ENCODE data around the gene PDX1. TPM values are rescaled to one million over a fixed set of nuclear protein-coding genes. Genes with fewer than 3 reads are reported as not detected.

PDX1 gene
- total RNA-seq, 1 experiment from 2014 or later: 0.35 TPM

- TF ChIP-seq, protein P1, sequence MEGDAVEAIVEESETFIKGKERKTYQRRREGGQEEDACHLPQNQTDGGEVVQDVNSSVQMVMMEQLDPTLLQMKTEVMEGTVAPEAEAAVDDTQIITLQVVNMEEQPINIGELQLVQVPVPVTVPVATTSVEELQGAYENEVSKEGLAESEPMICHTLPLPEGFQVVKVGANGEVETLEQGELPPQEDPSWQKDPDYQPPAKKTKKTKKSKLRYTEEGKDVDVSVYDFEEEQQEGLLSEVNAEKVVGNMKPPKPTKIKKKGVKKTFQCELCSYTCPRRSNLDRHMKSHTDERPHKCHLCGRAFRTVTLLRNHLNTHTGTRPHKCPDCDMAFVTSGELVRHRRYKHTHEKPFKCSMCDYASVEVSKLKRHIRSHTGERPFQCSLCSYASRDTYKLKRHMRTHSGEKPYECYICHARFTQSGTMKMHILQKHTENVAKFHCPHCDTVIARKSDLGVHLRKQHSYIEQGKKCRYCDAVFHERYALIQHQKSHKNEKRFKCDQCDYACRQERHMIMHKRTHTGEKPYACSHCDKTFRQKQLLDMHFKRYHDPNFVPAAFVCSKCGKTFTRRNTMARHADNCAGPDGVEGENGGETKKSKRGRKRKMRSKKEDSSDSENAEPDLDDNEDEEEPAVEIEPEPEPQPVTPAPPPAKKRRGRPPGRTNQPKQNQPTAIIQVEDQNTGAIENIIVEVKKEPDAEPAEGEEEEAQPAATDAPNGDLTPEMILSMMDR (IDR thresholded peaks at IDR 0.05; ENCODE audit: unreplicated experiment): no peak
- Mint-ChIP-seq H3K4me3 (ENCODE audit: unreplicated experiment) (no peak overlapping the region), H3K36me3 (ENCODE audit: insufficient read depth, unreplicated experiment) (no peaks in the 10 kb centered on the region), H3K27ac (ENCODE audit: low read depth, unreplicated experiment) (no peak overlapping the region), H3K4me1 (ENCODE audit: insufficient read depth, unreplicated experiment) (no peaks in the 10 kb centered on the region), H3K27me3 (ENCODE audit: insufficient read depth, unreplicated experiment) (peaks cover 68% of the 10 kb centered on the region), H3K9me3 (ENCODE audit: unreplicated experiment) (no peaks in the 10 kb centered on the region)
- intact Hi-C loops (cut with micrococcal nuclease): no loop called here
- DNase-seq (ENCODE audit: unreplicated experiment): no peak
- CTCF ChIA-PET: interaction anchor here (0.5 to 1.7 kb wide), 6 partner anchors 11 to 610 kb away, joined by 3 to 8 read pairs (median 4); no protein-coding TSS in a partner anchor
- BruUV-seq (replicated peaks): no TSS peak
- POLR2A ChIA-PET: no interaction called here
Measured at GRCh38 chr13:27971776-27972477, 52.1 kb downstream of the PDX1 start.

GRCh38 chr13:27972478-27972820 lies 52.6 kb downstream of the PDX1 start:
- TF ChIP-seq, protein P1 (IDR thresholded peaks at IDR 0.05; ENCODE audit: unreplicated experiment): no peak
- DNase-seq (ENCODE audit: unreplicated experiment): no peak
- no TSS peak for BruUV-seq (replicated peaks)
- ChIA-PET POLR2A (no interaction called here), CTCF (interaction anchor here (0.6 to 1.5 kb wide), 4 partner anchors 11 to 610 kb away, joined by 3 to 8 read pairs (median 4); no protein-coding TSS in a partner anchor)
- no peaks in the 10 kb centered on the region for H3K4me1 Mint-ChIP-seq (ENCODE audit: insufficient read depth, unreplicated experiment)
- H3K4me3 Mint-ChIP-seq (ENCODE audit: unreplicated experiment): no peak overlapping the region
- H3K27ac Mint-ChIP-seq (ENCODE audit: low read depth, unreplicated experiment): no peak overlapping the region
- no peaks in the 10 kb centered on the region for H3K9me3 Mint-ChIP-seq (ENCODE audit: unreplicated experiment)
- H3K27me3 Mint-ChIP-seq (ENCODE audit: insufficient read depth, unreplicated experiment): peaks cover 68% of the 10 kb centered on the region
- H3K36me3 Mint-ChIP-seq (ENCODE audit: insufficient read depth, unreplicated experiment): no peaks in the 10 kb centered on the region
- intact Hi-C loops (cut with micrococcal nuclease): no loop called here

DNA sequence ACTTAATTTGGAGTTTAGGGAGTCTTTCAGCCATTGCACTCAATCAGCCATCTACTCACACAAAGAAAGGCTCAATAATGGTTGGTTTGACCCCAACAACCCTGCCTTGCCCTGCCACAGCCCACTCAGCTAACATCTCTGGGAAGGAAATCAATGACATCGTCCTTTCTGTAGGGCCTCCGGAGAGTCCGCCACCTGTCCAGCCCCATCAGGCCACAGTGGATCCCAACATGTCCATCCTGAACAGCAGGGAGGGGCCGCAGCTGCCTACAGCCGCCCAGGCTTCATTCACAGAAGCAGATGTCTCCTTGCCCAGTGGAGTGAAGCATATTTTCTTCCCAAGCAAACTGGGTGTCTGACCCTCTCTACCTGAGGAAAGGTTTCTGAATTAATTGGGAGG lies 53.5 kb downstream of the PDX1 start:
- no TSS peak for BruUV-seq (replicated peaks)
- H3K36me3 Mint-ChIP-seq (ENCODE audit: insufficient read depth, unreplicated experiment): no peaks in the 10 kb centered on the region
- H3K27me3 Mint-ChIP-seq (ENCODE audit: insufficient read depth, unreplicated experiment): peaks cover 68% of the 10 kb centered on the region
- no peak overlapping the region for H3K27ac Mint-ChIP-seq (ENCODE audit: low read depth, unreplicated experiment)
- no peak overlapping the region for H3K4me3 Mint-ChIP-seq (ENCODE audit: unreplicated experiment)
- no peaks in the 10 kb centered on the region for H3K4me1 Mint-ChIP-seq (ENCODE audit: insufficient read depth, unreplicated experiment)
- ChIA-PET CTCF (interaction anchor here (0.9 to 2.6 kb wide), 3 partner anchors 11 to 611 kb away, joined by 3 to 10 read pairs (median 4); no protein-coding TSS in a partner anchor), POLR2A (no interaction called here)
- H3K9me3 Mint-ChIP-seq (ENCODE audit: unreplicated experiment): no peaks in the 10 kb centered on the region
- DNase-seq (ENCODE audit: unreplicated experiment): no peak
- intact Hi-C loops (cut with micrococcal nuclease): no loop called here
- TF ChIP-seq, protein P1 (IDR thresholded peaks at IDR 0.05; ENCODE audit: unreplicated experiment): no peak

DNA sequence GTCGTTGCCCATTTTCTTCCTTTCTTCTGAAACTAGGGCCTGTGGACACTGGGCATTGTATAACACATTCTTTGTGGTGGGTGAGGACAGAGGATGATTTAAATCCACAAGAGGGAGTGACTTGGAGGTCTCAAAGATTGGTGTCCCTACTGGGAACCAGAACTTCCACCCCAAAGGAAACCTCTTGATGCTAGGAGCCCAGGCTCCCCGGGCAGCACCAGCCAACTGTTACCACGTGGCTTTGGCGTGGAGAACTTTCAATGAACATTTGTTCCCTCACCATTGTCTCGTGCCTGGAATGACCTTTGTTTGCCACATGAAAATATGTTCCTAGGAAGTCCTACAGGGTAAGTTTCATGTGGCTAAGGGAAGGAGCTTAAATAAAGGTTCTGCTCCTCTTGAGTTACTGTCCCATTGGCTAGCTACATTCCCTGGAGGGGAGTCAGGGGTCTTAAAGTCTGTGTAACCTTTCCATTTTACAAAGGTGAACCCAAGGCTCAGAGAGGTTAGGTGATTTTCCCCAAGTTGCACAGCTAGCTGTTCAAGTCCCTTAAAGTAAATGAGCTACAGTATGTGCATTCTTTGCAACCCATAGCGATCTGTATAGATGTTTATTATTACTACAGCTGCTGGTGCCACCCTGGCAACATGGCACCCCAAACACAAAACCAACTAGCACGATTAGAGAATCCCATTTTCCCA lies 54.3 kb downstream of the PDX1 start:
- Mint-ChIP-seq H3K36me3 (ENCODE audit: insufficient read depth, unreplicated experiment) (no peaks in the 10 kb centered on the region), H3K27me3 (ENCODE audit: insufficient read depth, unreplicated experiment) (peaks cover 68% of the 10 kb centered on the region), H3K27ac (ENCODE audit: low read depth, unreplicated experiment) (no peak overlapping the region), H3K4me3 (ENCODE audit: unreplicated experiment) (no peak overlapping the region), H3K4me1 (ENCODE audit: insufficient read depth, unreplicated experiment) (no peaks in the 10 kb centered on the region), H3K9me3 (ENCODE audit: unreplicated experiment) (no peaks in the 10 kb centered on the region)
- BruUV-seq (replicated peaks): no TSS peak
- TF ChIP-seq, protein P1 (IDR thresholded peaks at IDR 0.05; ENCODE audit: unreplicated experiment): no peak
- ChIA-PET POLR2A (interaction anchor here (0.7 kb wide), 1 partner anchor 28 kb away, joined by 3 read pairs; no protein-coding TSS in a partner anchor), CTCF (interaction anchor here (0.6 to 2.6 kb wide), 2 partner anchors 10 to 15 kb away, joined by 3 to 10 read pairs; no protein-coding TSS in a partner anchor)
- intact Hi-C loops (cut with micrococcal nuclease): no loop called here
- no peak for DNase-seq (ENCODE audit: unreplicated experiment)
